Psoas muscle (tissue), 8 donors: ENCODE measurements around the gene FNDC3B. TPM values are rescaled to one million over a fixed set of nuclear protein-coding genes. Genes with fewer than 3 reads are reported as not detected.

Experiments used
- ATAC-seq, 4 donors: fragments of 200-7000 bp; cut with Tn5 transposase; one replicate each; pipeline ENCODE4 v1.9.1; 2020; ENCODE audit warnings: moderate library complexity in 3 of 4, mild to moderate bottlenecking in 2 of 4
- DNase-seq, 2 donors: peaks; one replicate each; pipeline ENCODE4 v3.0.0-alpha.2; 2020
- H3K27ac ChIP-seq: fragments of 200-600 bp; one replicate; pipeline ENCODE4 v1.8.0; 2022
- H3K27me3 ChIP-seq, 3 donors: fragments of 200-600 bp in 1 of 3; one replicate each; pipeline versions ENCODE4 v1.6.1 to v1.8.0; 2013 to 2022; ENCODE audit warnings: low read length in 2 of 3, mild to moderate bottlenecking in 2 of 3, moderate library complexity in 1 of 3; ENCODE audit not compliant: insufficient read depth in 3 of 3
- H3K36me3 ChIP-seq, 2 donors: fragments of 200-600 bp in 1 of 2; one replicate each; pipeline versions ENCODE4 v1.6.1 to v1.8.0; 2013 to 2022; ENCODE audit warnings: low read depth in 1 of 2, mild to moderate bottlenecking in 1 of 2, moderate library complexity in 1 of 2; ENCODE audit not compliant: insufficient read depth in 1 of 2
- H3K4me1 ChIP-seq: fragments of 200-600 bp; one replicate; pipeline ENCODE4 v1.8.0; 2022
- H3K4me3 ChIP-seq: fragments of 200-600 bp; one replicate; pipeline ENCODE4 v1.8.0; 2022; ENCODE audit warnings: mild to moderate bottlenecking
- H3K9me3 ChIP-seq: fragments of 200-600 bp; one replicate; pipeline ENCODE4 v1.8.0; 2022
- CTCF ChIP-seq: fragments of 200-600 bp; IDR thresholded peaks from one replicate; pipeline ENCODE4 v1.8.0; 2022; ENCODE audit warnings: antibody characterized with exemption
- WGBS, 3 donors: extraction: QIAGEN DNeasy Blood & Tissue Kit; methylation state at CpG; one replicate each; pipeline versions ENCODE4 v1.1.6 to v1.1.7; 2013; 5-methylcytosine and 5-hydroxymethylcytosine counted together
- intact Hi-C, 2 donors: fragments of 100-400 bp; cut with DNase I; formaldehyde crosslinking; loops; one replicate each; pipeline versions ENCODE4 v1.11.0 to v1.14.2; 2022
- polyA plus RNA-seq, 3 donors: library from polyadenylated mRNA; stranded (reverse); fragments of 200-250 nt; gene quantifications; one replicate each; pipeline ENCODE4 v1.2.3, GENCODE V29; 2013
- total RNA-seq, 4 donors: library from RNA; stranded (reverse); fragmentation: NEBNext Ultra II Directional in 2 of 4; extraction: Animal tissue kit (Norgen Biotek cat#: 25700) in 2 of 4; gene quantifications; one replicate each; pipeline versions ENCODE4 v1.2.1 to v1.2.4, GENCODE V29; 2021 to 2023
- donor health status: healthy with polysubstance abuse.
- donor health status: DM: no; HTN: no; CAD: no; lungs with moderate emphysema.
- donor health status: Bipolar disorder and iron deficiency.
- donor health status: healthy.
- donor health status: DM: yes; HTN: yes; CAD: no.
- donor health status: DM: no; HTN: no; CAD: no.
- donor health status: DM: no; HTN: no; CAD: no.
- donor health status: DM: yes; HTN: yes; CAD: no.

Gene FNDC3B
- total and polyA plus RNA-seq, 7 donors: 12.4 to 133 (median 50.8) TPM

DNA sequence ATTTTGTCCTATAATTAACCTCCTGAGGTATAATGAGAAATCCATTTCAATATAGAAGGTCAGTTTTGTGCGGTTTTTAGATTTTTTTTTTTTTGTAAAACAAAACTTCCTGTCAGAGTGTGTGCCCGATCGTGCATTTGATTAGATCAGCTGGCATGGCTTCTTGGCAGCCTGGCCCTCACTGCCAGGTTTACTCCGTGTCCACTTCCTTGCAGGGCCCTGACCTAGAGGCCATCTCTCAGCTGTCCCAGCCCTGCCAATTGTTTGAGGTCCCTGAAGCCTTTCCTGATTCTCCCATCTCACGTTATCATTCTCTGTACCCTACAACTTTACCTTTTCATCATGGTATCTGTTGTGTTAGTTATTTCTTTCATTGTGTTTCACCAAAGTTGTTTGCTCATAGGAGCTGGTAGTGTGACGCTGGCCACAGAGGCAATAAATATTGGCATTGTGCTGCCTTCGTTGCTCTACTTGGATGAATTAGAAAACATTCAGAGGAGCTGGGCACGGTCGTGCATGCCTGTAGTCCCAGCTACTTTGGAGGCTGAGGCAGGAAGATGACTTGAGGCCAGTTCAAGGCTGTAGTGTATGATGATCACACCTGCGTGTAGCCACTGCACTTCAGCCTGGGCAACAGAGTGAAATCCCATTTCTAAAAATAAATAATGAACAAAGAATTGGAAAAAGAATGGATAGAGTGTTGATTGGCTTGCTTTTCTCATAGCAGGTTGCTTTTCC lies 206.9 kb downstream of the FNDC3B start:
- no peak overlapping the region for H3K4me3 ChIP-seq
- no peak for DNase-seq
- ATAC-seq: peak; percentile 56 to 73 (median 66)
- H3K36me3 ChIP-seq: peaks cover 5 to 17% of the 10 kb centered on the region in 2 donors
- intact Hi-C loops: no loop called here
- no peaks in the 10 kb centered on the region for H3K27me3 ChIP-seq
- 26 to 35% (median 32%) methylated on average over 10 of the region's 10 CpGs for WGBS, 3 donors
- H3K27ac ChIP-seq: peak overlapping the region; percentile 7
- H3K4me1 ChIP-seq: peaks cover 21% of the 10 kb centered on the region
- peaks cover 7% of the 10 kb centered on the region for H3K9me3 ChIP-seq
- TF ChIP-seq CTCF: no peak

DNA sequence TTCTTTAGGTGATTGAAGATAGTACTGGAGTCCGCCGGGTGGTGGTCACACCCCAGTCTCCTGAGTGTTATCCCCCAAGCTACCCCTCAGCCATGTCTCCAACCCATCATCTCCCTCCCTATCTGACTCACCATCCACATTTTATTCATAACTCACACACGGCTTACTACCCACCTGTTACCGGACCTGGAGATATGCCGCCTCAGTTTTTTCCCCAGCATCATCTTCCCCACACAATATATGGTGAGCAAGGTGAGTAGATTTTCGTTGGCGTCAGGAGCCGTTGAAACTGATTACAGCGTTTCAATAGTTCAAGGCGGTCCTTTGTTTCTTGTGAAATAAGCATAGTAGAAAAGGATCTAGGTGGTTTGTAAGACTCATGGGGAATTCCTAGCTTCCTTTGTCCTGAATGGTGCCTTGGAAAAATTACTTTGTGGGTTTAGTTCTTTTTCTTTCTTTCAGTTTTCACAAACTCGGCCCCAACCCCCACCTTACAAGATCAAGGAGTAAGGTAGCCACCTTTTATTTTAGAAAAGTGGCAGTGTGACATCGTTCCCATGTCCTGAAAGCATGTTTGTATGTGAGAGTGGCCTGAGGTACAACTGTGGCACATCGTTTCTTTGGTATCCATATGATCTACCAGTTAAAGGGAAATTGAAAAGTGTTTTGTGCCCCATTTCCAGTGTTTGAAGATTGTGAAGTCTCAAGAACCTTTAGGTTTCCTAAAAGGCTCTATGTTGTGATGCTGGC lies 208.3 kb downstream of the FNDC3B start:
- ATAC-seq: no peak
- intact Hi-C loops: no loop called here
- 89 to 94% (median 94%) methylated on average over 13 of the region's 13 CpGs for WGBS, 3 donors

GRCh38 chr3:172249039-172249438 lies 209.7 kb downstream of the FNDC3B start:
- 70 to 91% (median 79%) methylated on average over 1 of the region's 1 CpG for WGBS, 3 donors
- DNase-seq: no peak
- H3K4me3 ChIP-seq: no peak overlapping the region
- no peaks in the 10 kb centered on the region for H3K27me3 ChIP-seq
- intact Hi-C loops: no loop called here
- no peak overlapping the region for H3K27ac ChIP-seq
- H3K36me3 ChIP-seq: peaks cover 5 to 42% of the 10 kb centered on the region in 2 donors
- peak in 2 of 4 donors; percentile 55 to 66 for ATAC-seq
- no peak for TF ChIP-seq CTCF
- no peaks in the 10 kb centered on the region for H3K9me3 ChIP-seq
- peaks cover 18% of the 10 kb centered on the region for H3K4me1 ChIP-seq

More for the DNA sequence above, 208.3 kb downstream of the FNDC3B start:
- H3K4me3 ChIP-seq: no peak overlapping the region
- no peaks in the 10 kb centered on the region for H3K27me3 ChIP-seq
- peaks cover 5 to 31% of the 10 kb centered on the region in 2 donors for H3K36me3 ChIP-seq
- H3K9me3 ChIP-seq: peaks cover 3% of the 10 kb centered on the region
- DNase-seq: no peak
- H3K27ac ChIP-seq: no peak overlapping the region
- H3K4me1 ChIP-seq: peaks cover 21% of the 10 kb centered on the region
- TF ChIP-seq CTCF: no peak

- WGBS, 3 donors: 98 to 99% (median 98%) methylated on average over 13 of the region's 13 CpGs
- H3K36me3 ChIP-seq: peaks cover 5 to 42% of the 10 kb centered on the region in 2 donors
Observed at GRCh38 chr3:172251211-172251610, 211.8 kb downstream of the FNDC3B start.

More at GRCh38 chr3:172251211-172251610, 211.8 kb downstream of the FNDC3B start:
- intact Hi-C loops: no loop called here
- no peak for TF ChIP-seq CTCF
- Histone ChIP-seq H3K27me3 (no peaks in the 10 kb centered on the region), H3K9me3 (no peaks in the 10 kb centered on the region), H3K4me3 (no peak overlapping the region), H3K27ac (no peak overlapping the region), H3K4me1 (peaks cover 20% of the 10 kb centered on the region)
- ATAC-seq (no peak), DNase-seq (no peak)
